Measurements from ENCODE around the gene NR5A2.

Gene NR5A2

DNA sequence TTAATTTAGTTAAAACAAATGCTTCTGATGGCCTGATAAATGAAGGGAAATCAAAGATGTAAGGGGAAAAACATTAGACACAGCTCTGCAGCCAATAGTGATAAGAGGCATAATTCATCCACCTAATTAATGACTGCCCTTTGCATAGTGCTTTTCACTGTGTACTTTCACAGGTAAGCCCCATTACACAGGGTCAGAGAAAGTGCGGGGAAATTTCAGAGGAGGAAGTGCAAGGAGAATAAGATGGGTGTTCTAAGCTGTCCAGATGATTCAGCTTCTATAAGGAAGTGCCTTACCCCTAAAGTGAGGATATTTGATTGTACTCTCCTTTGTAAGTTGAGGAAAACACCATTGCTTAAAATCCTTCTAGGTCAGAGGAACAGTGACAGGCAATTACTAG is 88.0 kb downstream of the NR5A2 start:
- DNase-seq (ENCODE audit: insufficient read length, low spot score) (no peak), FAIRE-seq (no peak)

DNA sequence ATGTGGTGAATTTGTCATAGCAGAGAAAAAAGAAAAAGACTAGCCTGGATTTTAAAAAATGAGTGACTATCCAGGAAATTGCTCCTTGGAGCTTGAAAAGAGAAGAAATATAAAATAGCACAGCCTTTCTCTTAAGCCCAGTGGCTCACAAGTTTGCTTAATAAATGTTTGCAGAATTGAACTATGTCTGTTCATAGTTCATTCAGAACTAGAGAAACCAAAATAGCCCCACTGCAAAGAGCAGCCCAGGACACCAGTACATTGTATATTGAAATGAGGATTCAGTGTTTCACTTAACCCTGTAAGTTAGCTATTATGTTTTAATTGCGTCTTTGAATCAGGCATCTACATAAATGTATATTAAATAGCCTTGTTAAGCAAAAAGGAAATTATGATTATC is 88.8 kb downstream of the NR5A2 start:
- DNase-seq (ENCODE audit: insufficient read length, low spot score) (no peak), FAIRE-seq (no peak)

DNA sequence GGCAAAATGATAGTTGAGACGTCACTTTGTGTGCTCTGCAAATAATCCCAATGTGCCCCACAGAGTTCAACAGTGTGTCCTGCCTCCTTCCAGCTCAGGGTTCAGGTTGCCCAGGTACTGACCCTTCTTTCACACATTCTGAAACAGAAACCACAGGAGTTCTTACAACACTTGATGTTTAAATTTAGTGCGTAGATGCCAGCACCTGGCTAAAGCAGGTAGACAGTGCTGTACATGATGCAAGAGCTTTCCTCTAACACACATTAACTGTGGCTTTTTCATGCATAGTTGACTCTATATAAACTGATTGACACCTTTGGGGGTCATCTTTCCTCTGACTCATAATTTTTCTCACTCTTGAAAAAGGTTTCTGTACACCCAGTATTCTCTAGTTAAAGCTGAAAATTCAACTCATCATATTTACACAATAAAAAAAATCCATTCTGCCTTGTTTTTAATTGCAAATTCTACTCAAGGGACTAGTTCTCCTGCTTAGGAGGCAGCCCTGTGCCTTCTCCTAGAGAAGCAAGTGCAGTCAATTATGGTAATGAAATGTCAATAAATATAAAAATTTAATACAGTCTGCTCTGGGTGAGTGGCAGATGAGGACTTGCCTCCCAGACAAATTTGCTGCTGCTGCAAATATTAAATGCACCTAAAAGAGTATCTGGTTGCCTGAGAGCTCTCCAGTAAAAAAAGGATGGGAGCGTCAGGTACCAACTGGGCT is 91.4 kb downstream of the NR5A2 start:
- no peak for DNase-seq (ENCODE audit: insufficient read length, low spot score)
- FAIRE-seq: no peak

DNA sequence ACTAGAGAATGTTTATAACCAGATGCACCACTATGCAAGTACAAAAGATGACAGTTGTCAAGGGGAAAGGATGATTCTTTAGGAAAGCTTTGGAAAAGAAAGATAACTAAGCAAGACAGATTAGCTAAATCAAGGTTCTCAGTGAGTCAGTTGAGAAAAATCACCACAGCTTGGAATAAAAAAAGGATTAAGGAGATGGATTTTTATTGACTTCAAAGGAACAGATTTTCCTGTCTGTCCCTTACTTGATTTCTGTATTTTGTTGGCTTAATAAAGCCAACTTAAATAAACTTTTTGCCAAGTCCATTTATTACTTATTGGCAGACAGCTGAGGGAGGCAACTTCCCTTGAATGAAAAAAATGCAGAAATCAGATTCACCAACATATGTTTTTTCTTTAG is 93.9 kb downstream of the NR5A2 start:
- FAIRE-seq (no peak), DNase-seq (ENCODE audit: insufficient read length, low spot score) (no peak)

DNA sequence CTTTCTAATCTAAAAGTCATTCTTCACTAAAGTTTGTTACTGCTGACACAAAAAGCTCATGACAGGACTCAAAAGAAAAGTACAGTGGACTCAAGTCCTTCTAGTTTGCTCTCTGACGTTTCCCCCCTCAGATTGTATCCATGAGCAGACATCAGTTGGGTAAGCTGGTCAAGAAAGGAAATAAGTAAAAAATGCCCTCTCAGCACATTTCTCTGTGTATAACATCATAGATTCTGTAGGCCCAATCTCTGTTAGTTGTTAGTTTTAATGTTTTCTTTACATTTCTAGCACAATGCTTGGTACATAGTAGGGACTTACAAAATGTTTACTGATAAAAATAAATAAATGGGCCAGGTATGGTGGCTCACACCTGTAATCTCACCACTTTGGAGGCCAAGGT is 96.8 kb downstream of the NR5A2 start:
- DNase-seq (ENCODE audit: insufficient read length, low spot score) (no peak), FAIRE-seq (no peak)

DNA sequence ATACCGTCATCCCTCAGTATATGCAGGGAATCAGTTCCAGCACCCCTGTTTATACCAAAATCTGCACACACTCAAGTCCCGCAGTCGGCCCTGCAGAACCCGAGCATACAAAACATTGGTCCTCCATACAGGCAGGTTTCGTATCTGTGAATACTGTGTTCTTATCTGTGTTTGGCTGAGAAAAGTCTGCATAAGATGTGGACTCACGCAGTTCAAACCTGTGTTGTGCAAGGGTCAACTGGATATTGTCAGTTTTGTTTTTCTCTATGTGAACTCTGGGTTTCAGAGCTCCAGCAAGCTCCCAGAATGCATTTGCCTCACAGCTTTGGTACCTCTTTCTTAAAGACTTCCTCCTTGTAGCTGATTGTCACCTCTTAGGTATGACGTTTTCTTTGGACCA is 100.6 kb downstream of the NR5A2 start:
- FAIRE-seq (no peak), DNase-seq (ENCODE audit: insufficient read length, low spot score) (no peak)

DNA sequence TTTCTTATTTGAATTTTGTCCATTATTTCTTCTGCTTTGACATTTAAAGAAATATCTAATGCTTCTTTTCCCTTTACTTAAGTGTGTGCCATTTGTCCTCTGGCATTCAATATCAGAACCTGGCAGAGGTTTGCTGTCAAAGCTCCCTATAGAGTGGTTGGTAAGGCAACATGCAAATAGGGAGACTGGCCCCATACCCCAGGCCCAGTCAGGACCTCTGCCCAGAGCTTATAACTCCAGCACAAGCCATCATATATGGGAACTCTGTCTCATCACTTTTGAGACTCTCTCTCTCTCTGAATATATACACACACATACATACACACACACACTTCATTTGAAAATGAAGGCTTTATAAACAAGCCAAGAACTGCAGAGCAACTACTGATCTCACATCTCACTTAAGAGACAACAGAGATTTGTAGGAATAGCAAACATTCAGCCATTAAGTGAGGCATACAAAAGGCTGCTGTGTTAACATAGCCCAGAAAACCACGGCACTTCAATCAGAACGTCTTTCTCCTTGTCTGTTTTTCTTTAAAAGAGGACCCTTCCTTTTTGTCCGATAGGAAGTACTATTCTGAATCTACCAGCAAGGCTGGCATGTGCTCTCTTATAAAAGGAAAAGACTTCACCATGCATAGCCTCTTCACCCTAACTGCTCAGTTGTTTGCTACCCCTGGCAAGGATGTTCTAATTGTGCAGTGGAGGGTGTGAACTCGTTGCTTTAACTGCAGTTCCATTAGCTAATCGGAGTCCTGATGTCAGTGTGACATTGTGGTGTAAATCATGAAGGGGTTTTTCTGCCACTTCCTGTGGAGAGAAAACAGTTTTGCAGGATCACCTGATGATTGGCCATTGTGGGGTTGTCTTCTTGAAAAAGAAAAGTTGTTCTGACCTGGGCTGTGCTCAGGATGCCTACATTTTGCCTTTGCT is 101.7 kb downstream of the NR5A2 start:
- no peak for DNase-seq (ENCODE audit: insufficient read length, low spot score)
- no peak for FAIRE-seq

DNA sequence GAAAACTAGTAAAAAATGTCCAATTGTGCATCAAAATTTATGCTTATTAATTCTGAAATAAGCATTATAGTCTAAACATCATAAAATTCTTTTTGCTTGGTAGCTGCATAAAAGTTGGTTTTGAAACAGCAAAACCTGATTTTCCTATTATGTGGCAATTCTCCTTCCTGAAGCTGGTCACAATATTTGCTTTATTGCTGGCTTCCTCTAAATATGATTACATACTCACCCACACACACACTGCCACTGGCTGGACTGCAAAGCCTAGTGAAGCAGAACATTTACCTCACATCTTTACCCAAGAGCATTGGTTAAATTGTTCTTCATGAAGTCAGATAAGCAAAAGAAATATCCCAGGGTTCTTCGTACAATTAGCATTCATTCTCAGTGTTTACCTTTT is 103.0 kb downstream of the NR5A2 start:
- no peak for DNase-seq (ENCODE audit: insufficient read length, low spot score)

DNA sequence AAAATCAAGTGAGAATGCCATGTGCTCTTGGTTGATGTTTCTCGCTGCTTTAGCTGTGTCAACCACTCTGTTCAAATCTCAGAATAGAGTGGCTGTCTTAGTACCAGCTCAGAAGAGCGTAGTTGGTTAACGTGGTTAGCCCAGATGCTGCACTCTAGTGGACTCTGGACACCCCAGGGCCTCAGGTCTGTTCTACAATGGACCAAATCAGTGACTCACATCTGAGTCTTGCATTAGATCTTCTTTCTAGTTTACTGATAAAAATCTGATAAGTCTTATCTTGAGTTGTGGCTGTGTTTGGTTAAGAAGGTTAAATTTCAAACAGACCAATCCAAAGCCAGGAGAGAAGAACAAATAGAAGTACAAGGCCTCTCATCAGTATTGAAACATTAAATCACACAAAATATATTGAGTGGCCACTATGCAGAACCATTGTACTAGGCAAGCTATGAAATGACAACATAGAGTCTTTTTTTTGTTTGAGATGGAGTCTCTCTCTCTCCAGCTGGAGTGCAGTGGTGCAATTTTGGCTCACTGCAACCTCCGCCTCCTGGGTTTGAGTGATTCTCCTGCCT is 104.1 kb downstream of the NR5A2 start:
- FAIRE-seq (no peak), DNase-seq (ENCODE audit: insufficient read length, low spot score) (no peak)

More for the DNA sequence above, 103.0 kb downstream of the NR5A2 start:
- no peak for FAIRE-seq

DNA sequence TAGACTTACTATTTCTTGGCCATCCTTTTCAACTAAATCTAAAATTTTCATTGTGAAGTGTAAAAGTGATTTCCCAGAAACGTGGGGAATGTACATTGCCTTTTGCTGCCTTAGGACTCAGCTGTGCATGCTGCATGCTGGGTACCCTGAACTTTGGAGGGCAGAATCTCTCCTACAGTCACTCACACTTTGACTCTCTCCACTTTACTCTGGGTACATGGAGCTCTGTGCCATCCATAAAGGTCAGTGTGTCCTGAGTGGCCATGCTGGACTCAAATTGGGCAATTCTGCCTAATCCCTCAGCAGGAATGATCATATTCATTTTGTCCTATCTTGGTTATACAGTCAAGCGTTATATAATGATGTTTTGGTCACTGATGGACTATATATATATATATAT is 105.6 kb downstream of the NR5A2 start:
- DNase-seq (ENCODE audit: insufficient read length, low spot score): no peak
- FAIRE-seq: no peak

DNA sequence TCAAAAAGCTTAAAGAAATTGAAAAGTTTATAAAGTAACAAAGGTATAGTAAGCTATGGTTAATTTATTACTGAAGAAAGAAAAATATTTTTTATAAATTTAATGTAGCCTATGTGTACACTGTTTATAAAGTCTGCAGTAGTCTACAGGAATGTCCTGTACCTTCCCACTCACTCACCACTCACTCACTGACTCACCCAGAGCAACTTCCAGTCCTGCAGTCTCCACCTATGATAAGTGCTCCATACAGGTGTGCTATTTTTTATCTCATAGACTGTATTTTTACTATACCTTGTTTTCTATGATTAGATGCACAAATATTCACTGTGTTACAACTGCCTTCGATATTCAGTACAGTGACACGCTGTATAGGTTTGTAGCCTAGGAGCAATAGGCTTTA is 106.6 kb downstream of the NR5A2 start:
- DNase-seq (ENCODE audit: insufficient read length, low spot score) (no peak), FAIRE-seq (no peak)

DNA sequence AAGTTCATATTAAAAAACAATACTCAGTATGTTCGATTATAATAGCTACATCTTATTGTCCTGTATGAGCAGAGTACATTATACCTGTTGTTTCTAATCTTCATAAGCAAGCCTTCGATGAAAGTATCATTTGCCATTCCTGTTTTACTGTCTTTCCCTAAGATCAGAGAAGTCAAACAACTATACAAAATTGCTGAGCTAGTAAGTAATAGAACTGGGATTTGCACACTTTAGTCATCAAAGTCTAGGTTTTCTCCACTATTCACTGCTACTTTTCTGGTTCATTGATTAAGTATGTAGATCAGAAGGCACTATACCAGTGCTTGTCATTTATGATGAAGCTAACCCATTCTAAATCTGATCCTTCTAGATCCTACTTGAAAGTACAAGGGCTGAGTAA is 108.9 kb downstream of the NR5A2 start:
- DNase-seq (ENCODE audit: insufficient read length, low spot score): no peak
- no peak for FAIRE-seq

DNA sequence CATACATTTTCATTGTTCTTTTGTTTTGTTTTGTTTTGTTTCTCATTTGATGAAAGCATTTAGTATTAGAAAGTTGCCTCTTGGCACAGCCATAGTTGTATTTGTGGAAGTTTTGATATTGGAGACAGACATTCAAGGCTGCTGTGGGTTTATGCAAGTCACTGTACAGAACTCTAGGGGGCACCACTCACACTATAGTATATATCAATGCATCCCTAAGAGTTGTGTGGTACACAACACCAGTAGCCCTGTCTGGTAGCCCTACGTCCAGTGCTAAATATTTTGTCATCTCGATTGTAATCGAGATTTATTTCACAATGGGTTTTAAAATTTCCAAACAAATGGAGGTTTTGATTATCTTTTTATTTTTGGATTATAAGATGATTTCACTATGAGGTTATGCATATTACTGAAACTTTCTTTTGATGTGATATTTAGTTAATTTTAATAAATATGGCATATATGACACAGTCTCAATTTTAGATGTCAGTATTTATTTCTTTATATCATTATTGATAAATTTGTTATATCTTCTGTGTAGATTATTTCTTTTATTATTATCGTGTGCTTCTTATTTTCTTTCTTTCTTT is 112.2 kb downstream of the NR5A2 start:
- DNase-seq (ENCODE audit: insufficient read length, low spot score) (peak; percentile 54), FAIRE-seq (no peak)

DNA sequence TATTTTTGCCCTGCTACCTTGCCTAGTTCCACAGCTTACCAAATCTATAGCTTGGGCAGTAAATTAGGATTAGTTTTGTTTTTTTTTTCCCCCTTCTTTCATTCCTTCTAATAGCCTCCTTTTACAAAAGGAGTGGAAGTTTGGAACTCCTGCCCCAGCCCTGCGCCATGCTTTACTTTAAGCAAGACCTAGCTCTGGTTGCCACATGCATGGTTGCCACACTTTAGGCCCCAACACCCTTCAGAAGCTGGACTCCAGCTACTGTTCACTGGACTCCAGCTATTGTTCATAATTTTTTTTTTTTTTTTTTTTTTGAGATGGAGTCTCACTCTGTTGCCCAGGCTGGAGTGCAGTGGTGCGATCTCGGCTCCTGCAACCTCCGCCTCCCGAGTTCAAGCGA is 115.8 kb downstream of the NR5A2 start:
- FAIRE-seq: no peak
- no peak for DNase-seq (ENCODE audit: insufficient read length, low spot score)

DNA sequence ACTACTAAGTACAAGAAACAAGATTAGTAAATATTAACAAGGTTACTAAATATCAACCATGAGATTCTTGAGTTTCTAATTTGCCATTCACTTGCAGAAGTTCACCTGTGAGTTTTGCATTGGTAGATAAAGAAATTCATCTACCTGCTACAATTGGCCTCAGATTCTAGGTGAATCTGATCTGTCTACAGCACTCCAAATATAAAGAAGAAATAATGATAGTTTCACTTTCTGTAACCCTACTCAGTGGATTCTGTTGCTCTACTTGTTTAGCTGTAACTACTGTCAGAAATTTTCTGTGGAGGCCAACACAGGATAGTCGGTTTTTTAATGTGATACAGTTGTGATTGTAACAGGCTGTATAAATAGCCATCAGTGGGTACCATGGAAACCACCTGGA is 118.6 kb downstream of the NR5A2 start:
- DNase-seq (ENCODE audit: insufficient read length, low spot score): no peak
- FAIRE-seq: no peak

DNA sequence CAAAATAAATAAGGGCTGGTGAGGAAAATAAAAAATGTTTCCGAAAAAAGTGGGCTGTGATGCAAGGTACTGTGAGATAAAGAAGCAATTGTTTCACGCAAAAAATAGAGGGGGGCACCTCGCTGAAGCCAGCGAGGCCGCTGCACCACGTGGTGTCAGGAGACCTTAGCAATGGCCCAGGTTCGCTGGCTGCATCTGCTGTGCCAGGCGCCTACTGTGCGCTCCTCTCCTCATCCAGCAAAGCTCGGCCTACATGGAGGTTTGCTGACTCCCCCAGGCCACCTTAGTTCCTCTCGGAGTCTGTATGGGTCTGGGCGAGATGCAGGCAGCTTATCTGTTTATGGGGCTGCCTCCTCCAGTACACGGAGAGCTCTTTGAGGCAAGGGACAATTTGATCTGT is 119.6 kb downstream of the NR5A2 start:
- DNase-seq (ENCODE audit: insufficient read length, low spot score) (no peak), FAIRE-seq (no peak)

DNA sequence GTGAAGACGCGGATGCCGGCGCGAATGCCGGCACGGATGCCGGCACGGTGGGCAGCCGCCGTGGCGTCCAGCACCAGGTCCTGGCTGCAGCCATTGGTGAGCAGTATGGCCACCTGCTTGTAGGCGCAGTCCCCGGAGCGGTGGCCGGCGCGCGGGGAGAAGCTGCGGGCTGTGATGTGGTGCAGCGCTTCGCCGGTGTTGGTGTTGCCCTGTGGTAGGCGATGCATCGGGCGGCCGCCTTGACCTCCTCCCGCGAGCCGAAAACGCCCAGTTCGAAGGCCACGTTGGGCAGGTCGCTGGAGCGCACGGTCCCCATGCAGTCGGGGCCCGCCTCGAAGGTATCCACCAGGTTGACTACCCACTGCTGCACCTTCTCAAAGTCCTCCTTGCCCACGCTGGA is 120.2 kb downstream of the NR5A2 start:
- DNase-seq (ENCODE audit: insufficient read length, low spot score): no peak
- no peak for FAIRE-seq

DNA sequence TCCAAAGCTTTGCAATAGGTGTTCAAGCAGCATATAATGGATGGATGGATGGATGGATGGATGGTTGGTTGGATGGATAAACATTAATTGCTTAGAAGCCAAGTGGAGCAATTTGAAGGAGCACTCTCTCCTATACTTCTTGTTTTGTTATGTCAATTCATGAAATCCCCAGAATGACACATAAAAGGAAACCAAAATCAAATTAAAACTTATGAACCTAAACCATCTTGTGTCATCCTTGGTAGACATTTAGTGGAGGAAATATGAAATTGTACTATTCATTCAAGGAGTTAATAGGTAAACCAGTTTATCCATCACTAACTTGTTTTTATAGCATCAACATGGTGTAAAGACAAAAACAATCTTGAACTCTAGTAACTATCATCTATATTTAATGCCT is 122.5 kb downstream of the NR5A2 start:
- no peak for FAIRE-seq
- no peak for DNase-seq (ENCODE audit: insufficient read length, low spot score)

DNA sequence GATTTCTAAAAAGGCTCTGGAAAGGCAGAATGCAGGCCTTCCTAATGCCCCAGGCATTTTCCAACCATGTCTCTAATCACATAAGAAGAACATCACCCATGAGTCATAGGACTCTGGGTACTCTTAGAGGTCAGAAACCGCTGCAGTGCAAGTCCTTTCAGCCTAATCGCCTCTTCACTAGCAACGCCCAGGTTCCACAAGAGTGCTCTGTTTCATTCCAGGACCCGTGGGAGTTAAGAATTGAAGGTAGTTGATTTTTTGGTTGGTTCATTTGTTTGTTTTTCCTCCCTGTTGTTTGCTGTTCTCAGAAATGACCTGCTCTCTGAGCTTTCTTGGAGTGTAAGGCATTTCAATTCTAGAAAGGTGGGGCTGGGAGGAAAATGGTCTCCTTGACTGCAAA is 123.2 kb downstream of the NR5A2 start:
- no peak for FAIRE-seq

DNA sequence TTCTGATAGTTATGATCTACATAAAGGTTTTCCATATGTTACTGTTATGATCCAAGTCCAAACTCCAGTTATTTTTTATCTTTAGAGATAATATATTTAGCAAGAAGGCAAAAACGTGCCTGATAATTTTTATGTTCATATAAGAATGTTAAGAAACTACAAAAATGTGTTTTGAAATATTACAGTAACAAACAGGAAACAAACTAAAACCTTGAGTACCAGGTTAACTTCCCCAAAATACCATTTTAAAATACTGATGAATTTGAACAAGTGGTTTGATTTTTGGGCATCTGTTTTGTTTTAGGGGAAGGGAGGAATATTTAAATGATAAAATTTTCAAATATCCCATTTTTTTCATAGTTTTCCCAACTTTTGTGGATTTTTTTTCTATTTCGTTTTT is 124.8 kb downstream of the NR5A2 start:
- DNase-seq (ENCODE audit: insufficient read length, low spot score) (no peak), FAIRE-seq (no peak)

More for the DNA sequence above, 123.2 kb downstream of the NR5A2 start:
- DNase-seq (ENCODE audit: insufficient read length, low spot score): peak; percentile 60

DNA sequence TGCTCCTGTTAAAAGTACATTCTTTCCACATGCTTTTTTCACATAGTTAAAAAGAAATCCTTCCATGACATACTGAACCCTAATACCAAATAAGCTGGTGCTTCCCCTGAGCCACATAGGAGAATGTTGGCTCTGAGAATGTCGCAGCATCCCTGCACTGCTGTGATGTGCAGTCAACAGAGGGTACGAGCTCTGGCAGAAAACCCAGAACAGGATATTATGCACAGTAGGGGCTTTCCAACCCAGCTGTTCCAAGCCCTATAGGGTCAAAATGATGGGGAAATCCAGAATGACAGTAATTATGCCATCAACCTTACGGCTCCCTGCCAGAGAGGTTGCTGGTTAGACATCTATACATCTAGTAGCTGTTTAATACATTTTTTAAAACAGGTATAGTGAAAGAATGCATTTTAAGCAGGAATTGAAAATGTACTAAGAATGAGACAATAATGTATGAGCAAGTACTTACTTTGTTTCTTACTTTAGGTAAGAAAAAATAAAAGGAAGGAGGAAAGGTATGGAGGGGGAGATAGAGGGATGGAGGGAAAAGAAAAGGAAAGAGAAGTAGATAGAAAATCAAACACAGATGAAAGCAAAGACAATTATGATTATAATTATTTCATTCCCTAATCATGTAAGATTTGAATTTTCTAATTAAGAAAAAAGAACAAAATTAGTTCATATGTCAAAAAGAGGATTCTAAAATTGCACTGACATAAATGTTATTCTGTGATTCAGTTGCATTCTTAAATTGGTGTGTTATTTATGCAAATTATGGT is 126.0 kb downstream of the NR5A2 start:
- FAIRE-seq (no peak), DNase-seq (ENCODE audit: insufficient read length, low spot score) (no peak)
